Measurements from ENCODE around the gene CATSPER3.

DNA sequence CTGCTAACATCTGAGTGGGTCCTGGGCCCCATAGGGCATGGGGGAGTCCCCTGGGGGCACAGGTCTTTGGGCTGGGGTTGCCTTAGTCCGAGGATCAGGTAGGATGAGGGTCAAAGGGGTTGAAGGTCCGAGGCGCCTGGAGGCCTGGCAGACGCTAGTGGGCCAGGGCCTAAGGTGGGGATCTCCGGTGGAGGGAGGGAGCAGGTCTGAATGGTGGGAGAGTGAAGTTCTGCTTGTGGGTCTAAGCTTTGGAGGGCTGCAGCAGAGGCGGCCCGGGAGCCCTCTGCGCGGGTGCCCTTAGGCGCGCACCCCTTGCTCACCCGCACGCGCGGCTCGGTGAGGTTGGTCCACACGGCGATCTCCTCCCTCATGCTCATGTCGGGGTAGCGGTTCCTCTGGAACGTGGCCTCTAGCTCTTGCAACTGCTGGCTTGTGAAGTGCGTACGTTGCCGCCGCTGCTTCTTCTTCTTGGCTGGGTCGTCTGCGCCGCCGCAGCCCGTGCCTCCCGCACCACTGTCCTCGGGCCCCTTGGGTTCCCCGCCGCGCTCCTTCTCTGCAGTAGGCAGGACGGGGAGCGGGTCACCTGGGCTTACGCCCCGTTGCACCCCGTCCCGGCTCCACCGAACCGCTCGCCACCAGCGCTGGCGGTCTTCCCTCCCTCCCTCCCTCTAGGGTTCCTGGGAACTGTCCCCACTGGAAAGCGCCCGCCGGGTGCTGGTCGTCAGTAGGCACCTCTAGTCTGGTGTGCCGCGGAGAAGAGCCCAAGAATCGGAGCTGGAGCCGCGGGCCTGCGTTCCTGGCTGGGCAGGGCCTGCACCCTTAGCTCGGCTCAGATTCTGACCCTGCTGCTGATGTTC, 63.5 kb downstream of the CATSPER3 start:
- no peak for TF ChIP-seq EZH2 (IDR thresholded peaks at IDR 0.05)
- TF ChIP-seq, protein P1, sequence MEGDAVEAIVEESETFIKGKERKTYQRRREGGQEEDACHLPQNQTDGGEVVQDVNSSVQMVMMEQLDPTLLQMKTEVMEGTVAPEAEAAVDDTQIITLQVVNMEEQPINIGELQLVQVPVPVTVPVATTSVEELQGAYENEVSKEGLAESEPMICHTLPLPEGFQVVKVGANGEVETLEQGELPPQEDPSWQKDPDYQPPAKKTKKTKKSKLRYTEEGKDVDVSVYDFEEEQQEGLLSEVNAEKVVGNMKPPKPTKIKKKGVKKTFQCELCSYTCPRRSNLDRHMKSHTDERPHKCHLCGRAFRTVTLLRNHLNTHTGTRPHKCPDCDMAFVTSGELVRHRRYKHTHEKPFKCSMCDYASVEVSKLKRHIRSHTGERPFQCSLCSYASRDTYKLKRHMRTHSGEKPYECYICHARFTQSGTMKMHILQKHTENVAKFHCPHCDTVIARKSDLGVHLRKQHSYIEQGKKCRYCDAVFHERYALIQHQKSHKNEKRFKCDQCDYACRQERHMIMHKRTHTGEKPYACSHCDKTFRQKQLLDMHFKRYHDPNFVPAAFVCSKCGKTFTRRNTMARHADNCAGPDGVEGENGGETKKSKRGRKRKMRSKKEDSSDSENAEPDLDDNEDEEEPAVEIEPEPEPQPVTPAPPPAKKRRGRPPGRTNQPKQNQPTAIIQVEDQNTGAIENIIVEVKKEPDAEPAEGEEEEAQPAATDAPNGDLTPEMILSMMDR (IDR thresholded peaks at IDR 0.05 in 2 of 3, conservative IDR thresholded peaks at IDR 0.05 in 1 of 3; ENCODE audit: borderline replicate concordance in 1 of 3, insufficient read depth in 1 of 3, low read depth in 2 of 3, low read length in 2 of 3) = no peak
- no peak for TF ChIP-seq POLR2A (IDR thresholded peaks at IDR 0.05; ENCODE audit: borderline replicate concordance, extremely low read depth, insufficient read depth, insufficient read length)
- TF ChIP-seq EGR1 (IDR thresholded peaks at IDR 0.05; ENCODE audit: low read depth) = no peak
- TF ChIP-seq, protein P2, sequence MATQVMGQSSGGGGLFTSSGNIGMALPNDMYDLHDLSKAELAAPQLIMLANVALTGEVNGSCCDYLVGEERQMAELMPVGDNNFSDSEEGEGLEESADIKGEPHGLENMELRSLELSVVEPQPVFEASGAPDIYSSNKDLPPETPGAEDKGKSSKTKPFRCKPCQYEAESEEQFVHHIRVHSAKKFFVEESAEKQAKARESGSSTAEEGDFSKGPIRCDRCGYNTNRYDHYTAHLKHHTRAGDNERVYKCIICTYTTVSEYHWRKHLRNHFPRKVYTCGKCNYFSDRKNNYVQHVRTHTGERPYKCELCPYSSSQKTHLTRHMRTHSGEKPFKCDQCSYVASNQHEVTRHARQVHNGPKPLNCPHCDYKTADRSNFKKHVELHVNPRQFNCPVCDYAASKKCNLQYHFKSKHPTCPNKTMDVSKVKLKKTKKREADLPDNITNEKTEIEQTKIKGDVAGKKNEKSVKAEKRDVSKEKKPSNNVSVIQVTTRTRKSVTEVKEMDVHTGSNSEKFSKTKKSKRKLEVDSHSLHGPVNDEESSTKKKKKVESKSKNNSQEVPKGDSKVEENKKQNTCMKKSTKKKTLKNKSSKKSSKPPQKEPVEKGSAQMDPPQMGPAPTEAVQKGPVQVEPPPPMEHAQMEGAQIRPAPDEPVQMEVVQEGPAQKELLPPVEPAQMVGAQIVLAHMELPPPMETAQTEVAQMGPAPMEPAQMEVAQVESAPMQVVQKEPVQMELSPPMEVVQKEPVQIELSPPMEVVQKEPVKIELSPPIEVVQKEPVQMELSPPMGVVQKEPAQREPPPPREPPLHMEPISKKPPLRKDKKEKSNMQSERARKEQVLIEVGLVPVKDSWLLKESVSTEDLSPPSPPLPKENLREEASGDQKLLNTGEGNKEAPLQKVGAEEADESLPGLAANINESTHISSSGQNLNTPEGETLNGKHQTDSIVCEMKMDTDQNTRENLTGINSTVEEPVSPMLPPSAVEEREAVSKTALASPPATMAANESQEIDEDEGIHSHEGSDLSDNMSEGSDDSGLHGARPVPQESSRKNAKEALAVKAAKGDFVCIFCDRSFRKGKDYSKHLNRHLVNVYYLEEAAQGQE (IDR thresholded peaks at IDR 0.05; ENCODE audit: low read depth) = no peak

Measured in HCT116 (cell line).